HCT116 (cell line): ENCODE results near the gene NRXN2. TPM values are rescaled to one million over a fixed set of nuclear protein-coding genes. Genes with fewer than 3 reads are reported as not detected.

Source experiments
- ATAC-seq: fragments of 200-7000 bp; cut with Tn5 transposase; 2 replicates; pipeline ENCODE4 v1.9.1; 2020; ENCODE audit warnings: mild to moderate bottlenecking, moderate library complexity
- BruUV-seq: library from RNA; stranded (reverse); fragments of 400-500 nt; replicated peaks from 2 replicates; lab custom pipeline; 2021; lab: Mats Ljungman, UMichigan
- CTCF ChIA-PET: fragments of 300-600 bp; sonication (Branson Sonifier 250); formaldehyde crosslinking; loops from one replicate; lab custom pipeline; 2021; ENCODE audit warnings: antibody characterized with exemption; lab: Charles Lee
- POLR2A ChIA-PET: fragments of 300-600, 350-600 bp; sonication (Branson Sonifier 250); formaldehyde crosslinking; loops from one replicate; lab custom pipeline; 2021; ENCODE audit warnings: antibody characterized with exemption; lab: Charles Lee
- RAD21 ChIA-PET, 2 experiments: fragments of 300-600 bp; sonication (Branson Sonifier 250); formaldehyde crosslinking; loops; one replicate each; lab custom pipeline; 2023; ENCODE audit warnings: low total read pairs in 2 of 2; ENCODE audit not compliant: uncharacterized antibody in 2 of 2, unreplicated experiment in 2 of 2, low non-redundant PET in 1 of 2; lab: Charles Lee
- DNase-seq: peaks from one replicate; pipeline ENCODE4 v3.0.0-alpha.2; 2010; ENCODE audit warnings: low read depth, low spot score
- H2AFZ ChIP-seq: fragments of 200-600 bp; shearing (Covaris generic), sonication (generic); 2 replicates; pipeline ENCODE4 v1.6.1; 2017; ENCODE audit warnings: low read depth, mixed run types, mixed read lengths, antibody characterized with exemption, low read length; ENCODE audit not compliant: poor library complexity, severe bottlenecking
- H3K27ac ChIP-seq: 2 replicates; pipeline ENCODE4 v1.5.1; 2012; ENCODE audit warnings: low read depth, low read length
- H3K27me3 ChIP-seq: fragments of 200-600 bp; sonication (generic); 2 replicates; pipeline ENCODE4 v1.6.1; 2016; ENCODE audit warnings: mixed run types, low read length, mixed read lengths; ENCODE audit not compliant: insufficient read depth
- H3K36me3 ChIP-seq, 2 experiments: fragments of 200-500 bp in 1 of 2; fragments of 200-600 bp in 1 of 2; sonication (Bioruptor generic) in 1 of 2; sonication (generic) in 1 of 2; 2 replicates each; pipeline versions ENCODE4 v1.5.1 to v1.6.1; 2014 to 2016; ENCODE audit warnings: low read length in 2 of 2, inconsistent platforms in 1 of 2, mixed read lengths in 1 of 2, mixed run types in 1 of 2; ENCODE audit not compliant: insufficient read depth in 2 of 2, control insufficient read depth in 1 of 2
- H3K4me1 ChIP-seq, 2 experiments: fragments of 200-600 bp in 1 of 2; sonication (generic) in 1 of 2; 2 replicates each; pipeline versions ENCODE4 v1.5.1 to v1.6.1; 2012 to 2017; ENCODE audit warnings: low read length in 2 of 2, inconsistent platforms in 1 of 2, mild to moderate bottlenecking in 1 of 2, mixed read lengths in 1 of 2, mixed run types in 1 of 2, moderate library complexity in 1 of 2; ENCODE audit not compliant: insufficient read depth in 2 of 2, control insufficient read depth in 1 of 2
- H3K4me2 ChIP-seq: fragments of 200-600 bp; sonication (generic); 2 replicates; pipeline ENCODE4 v1.6.1; 2017; ENCODE audit warnings: mixed run types, low read length, mixed read lengths
- H3K4me3 ChIP-seq, 2 experiments: fragments of 200-600 bp in 1 of 2; sonication (generic) in 1 of 2; replicated peaks in 1 of 2; 2 replicates each; pipeline ENCODE4 v1.5.1; 2011 to 2016; ENCODE audit warnings: low read length in 2 of 2, control low read depth in 1 of 2, low read depth in 1 of 2, mild to moderate bottlenecking in 1 of 2, mixed read lengths in 1 of 2, mixed run types in 1 of 2
- H3K79me2 ChIP-seq: fragments of 200-600 bp; sonication (generic); 2 replicates; pipeline ENCODE4 v1.6.1; 2017; ENCODE audit warnings: mild to moderate bottlenecking, mixed run types, low read length, moderate library complexity, mixed read lengths; ENCODE audit not compliant: insufficient read depth
- H3K9ac ChIP-seq: fragments of 200-600 bp; sonication (generic); 2 replicates; pipeline ENCODE4 v1.6.1; 2016; ENCODE audit warnings: low read length, mixed read lengths
- H3K9me2 ChIP-seq: fragments of 200-600 bp; sonication (generic), shearing (Covaris generic); 2 replicates; pipeline ENCODE4 v1.6.1; 2017; ENCODE audit warnings: mixed run types, mild to moderate bottlenecking, moderate library complexity; ENCODE audit not compliant: insufficient read depth
- H3K9me3 ChIP-seq, 2 experiments: fragments of 200-500 bp in 1 of 2; fragments of 200-600 bp in 1 of 2; sonication (Bioruptor generic) in 1 of 2; sonication (generic) in 1 of 2; 2 replicates each; pipeline ENCODE4 v1.6.1; 2014 to 2017; ENCODE audit warnings: low read length in 2 of 2, mixed read lengths in 2 of 2, inconsistent platforms in 1 of 2, low read depth in 1 of 2, mild to moderate bottlenecking in 1 of 2, mixed run types in 1 of 2, moderate library complexity in 1 of 2; ENCODE audit not compliant: control insufficient read depth in 1 of 2, insufficient read depth in 1 of 2
- H4K20me1 ChIP-seq: fragments of 200-600 bp; sonication (generic), shearing (Covaris generic); 2 replicates; pipeline ENCODE4 v1.6.1; 2017; ENCODE audit warnings: mixed run types, mild to moderate bottlenecking, moderate library complexity; ENCODE audit not compliant: insufficient read depth
- POLR2A ChIP-seq: IDR thresholded peaks from 2 replicates; pipeline ENCODE4 v1.7.0; 2011; ENCODE audit warnings: borderline replicate concordance; ENCODE audit not compliant: insufficient read depth, insufficient read length; ENCODE audit errors: extremely low read depth
- RAD21 ChIP-seq: IDR thresholded peaks from 2 replicates; pipeline ENCODE4 v1.6.1; 2012; ENCODE audit warnings: low read depth, mild to moderate bottlenecking
- SIN3A ChIP-seq: IDR thresholded peaks from 2 replicates; pipeline ENCODE4 v1.6.1; 2012; ENCODE audit warnings: low read depth
- intact Hi-C: fragments of 100-400 bp; cut with micrococcal nuclease; formaldehyde crosslinking; loops from 2 replicates; pipeline ENCODE4 v1.10.0; 2022
- total RNA-seq: library from RNA; stranded (reverse); gene quantifications from one replicate; pipeline ENCODE4 v1.2.1, GENCODE V29; 2021; ENCODE audit not compliant: unreplicated experiment
- TF ChIP-seq, protein P1 (sequence below): IDR thresholded peaks from 2 replicates; pipeline ENCODE4 v1.6.1; 2012; ENCODE audit warnings: low read depth
- TF ChIP-seq, protein P2 (sequence below): IDR thresholded peaks from 2 replicates; pipeline ENCODE4 v1.6.1; 2012
- TF ChIP-seq, protein P3 (sequence below), 3 experiments: fragments of 200-600 bp in 1 of 3; sonication (generic) in 1 of 3; IDR thresholded peaks in 2 of 3; conservative IDR thresholded peaks in 1 of 3; 2 replicates each; pipeline ENCODE4 v1.5.1; 2012 to 2017; ENCODE audit warnings: low read depth in 2 of 3, low read length in 2 of 3, antibody characterized with exemption in 1 of 3, borderline replicate concordance in 1 of 3, control low read depth in 1 of 3, mild to moderate bottlenecking in 1 of 3, mixed read lengths in 1 of 3, mixed run types in 1 of 3, moderate library complexity in 1 of 3; ENCODE audit not compliant: insufficient read depth in 1 of 3

NRXN2 gene
- total RNA-seq, 1 experiment from 2014 or later = 1.5 TPM

DNA sequence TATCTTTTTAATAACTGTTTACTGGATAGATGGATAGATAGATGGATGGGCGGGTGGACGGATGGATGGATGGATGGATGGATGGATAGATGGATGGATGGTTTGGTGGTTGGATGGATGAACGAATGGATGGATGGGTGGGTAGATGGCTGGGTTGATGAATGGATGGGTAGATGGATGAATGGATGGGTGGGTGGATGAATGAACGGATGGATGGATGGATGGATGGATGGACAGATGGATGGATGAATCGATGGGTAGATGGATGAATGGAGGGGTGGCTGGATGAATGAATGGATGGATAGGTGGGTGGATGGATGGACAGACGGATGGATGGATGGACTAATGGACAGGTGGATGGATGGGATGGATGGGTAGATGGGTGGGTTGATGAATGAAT lies 145.8 kb downstream of the NRXN2 start (continued):
- TF ChIP-seq, protein P1, sequence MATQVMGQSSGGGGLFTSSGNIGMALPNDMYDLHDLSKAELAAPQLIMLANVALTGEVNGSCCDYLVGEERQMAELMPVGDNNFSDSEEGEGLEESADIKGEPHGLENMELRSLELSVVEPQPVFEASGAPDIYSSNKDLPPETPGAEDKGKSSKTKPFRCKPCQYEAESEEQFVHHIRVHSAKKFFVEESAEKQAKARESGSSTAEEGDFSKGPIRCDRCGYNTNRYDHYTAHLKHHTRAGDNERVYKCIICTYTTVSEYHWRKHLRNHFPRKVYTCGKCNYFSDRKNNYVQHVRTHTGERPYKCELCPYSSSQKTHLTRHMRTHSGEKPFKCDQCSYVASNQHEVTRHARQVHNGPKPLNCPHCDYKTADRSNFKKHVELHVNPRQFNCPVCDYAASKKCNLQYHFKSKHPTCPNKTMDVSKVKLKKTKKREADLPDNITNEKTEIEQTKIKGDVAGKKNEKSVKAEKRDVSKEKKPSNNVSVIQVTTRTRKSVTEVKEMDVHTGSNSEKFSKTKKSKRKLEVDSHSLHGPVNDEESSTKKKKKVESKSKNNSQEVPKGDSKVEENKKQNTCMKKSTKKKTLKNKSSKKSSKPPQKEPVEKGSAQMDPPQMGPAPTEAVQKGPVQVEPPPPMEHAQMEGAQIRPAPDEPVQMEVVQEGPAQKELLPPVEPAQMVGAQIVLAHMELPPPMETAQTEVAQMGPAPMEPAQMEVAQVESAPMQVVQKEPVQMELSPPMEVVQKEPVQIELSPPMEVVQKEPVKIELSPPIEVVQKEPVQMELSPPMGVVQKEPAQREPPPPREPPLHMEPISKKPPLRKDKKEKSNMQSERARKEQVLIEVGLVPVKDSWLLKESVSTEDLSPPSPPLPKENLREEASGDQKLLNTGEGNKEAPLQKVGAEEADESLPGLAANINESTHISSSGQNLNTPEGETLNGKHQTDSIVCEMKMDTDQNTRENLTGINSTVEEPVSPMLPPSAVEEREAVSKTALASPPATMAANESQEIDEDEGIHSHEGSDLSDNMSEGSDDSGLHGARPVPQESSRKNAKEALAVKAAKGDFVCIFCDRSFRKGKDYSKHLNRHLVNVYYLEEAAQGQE = no peak
- TF ChIP-seq, protein P2, sequence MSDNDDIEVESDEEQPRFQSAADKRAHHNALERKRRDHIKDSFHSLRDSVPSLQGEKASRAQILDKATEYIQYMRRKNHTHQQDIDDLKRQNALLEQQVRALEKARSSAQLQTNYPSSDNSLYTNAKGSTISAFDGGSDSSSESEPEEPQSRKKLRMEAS = no peak
- TF ChIP-seq SIN3A (no peak), POLR2A (no peak), RAD21 (no peak)
- TF ChIP-seq, protein P3, sequence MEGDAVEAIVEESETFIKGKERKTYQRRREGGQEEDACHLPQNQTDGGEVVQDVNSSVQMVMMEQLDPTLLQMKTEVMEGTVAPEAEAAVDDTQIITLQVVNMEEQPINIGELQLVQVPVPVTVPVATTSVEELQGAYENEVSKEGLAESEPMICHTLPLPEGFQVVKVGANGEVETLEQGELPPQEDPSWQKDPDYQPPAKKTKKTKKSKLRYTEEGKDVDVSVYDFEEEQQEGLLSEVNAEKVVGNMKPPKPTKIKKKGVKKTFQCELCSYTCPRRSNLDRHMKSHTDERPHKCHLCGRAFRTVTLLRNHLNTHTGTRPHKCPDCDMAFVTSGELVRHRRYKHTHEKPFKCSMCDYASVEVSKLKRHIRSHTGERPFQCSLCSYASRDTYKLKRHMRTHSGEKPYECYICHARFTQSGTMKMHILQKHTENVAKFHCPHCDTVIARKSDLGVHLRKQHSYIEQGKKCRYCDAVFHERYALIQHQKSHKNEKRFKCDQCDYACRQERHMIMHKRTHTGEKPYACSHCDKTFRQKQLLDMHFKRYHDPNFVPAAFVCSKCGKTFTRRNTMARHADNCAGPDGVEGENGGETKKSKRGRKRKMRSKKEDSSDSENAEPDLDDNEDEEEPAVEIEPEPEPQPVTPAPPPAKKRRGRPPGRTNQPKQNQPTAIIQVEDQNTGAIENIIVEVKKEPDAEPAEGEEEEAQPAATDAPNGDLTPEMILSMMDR (IDR thresholded peaks at IDR 0.05 in 2 of 3, conservative IDR thresholded peaks at IDR 0.05 in 1 of 3; ENCODE audit: borderline replicate concordance in 1 of 3, insufficient read depth in 1 of 3, low read depth in 2 of 3, low read length in 2 of 3) = no peak

DNA sequence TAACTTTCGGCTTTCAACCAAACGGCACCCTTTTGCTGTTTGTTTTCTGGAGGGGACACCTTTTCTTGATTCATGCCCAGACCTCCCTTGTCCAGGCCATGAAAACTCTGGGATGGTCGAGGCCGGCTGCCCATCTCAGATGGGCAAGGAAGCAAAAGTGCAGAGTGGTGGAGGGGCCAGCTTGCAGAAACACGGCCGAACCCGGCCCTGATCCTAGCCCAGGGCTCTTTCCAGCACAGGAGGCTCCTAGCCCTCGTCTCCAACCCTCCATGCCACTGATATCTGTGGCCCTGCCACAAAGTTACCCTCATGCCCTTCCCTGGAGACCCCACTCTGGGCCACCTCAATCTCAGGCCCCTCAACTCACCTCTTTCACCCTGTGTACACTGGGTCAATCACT lies 150.9 kb downstream of the NRXN2 start:
- Histone ChIP-seq H3K79me2 (no peaks in the 10 kb centered on the region), H4K20me1 (no peaks in the 10 kb centered on the region), H3K4me2 (no peak overlapping the region), H3K4me3 (no peak overlapping the region), H3K9me2 (no peaks in the 10 kb centered on the region), H3K27me3 (no peaks in the 10 kb centered on the region), H3K9me3 (no peaks in the 10 kb centered on the region), H3K4me1 (peaks cover 0 to 1% of the 10 kb centered on the region in 2 experiments; a peak in 2 of 4 replicates), H3K36me3 (no peaks in the 10 kb centered on the region), H3K27ac (no peak overlapping the region), H3K9ac (no peak overlapping the region), H2AFZ (no peak overlapping the region)
- TF ChIP-seq, protein P1 = no peak
- intact Hi-C loops = no loop called here
- DNase-seq = no peak
- ChIA-PET POLR2A (no interaction called here), CTCF (interaction anchor here (1.2 kb wide), 1 partner anchor 77 kb away, joined by 3 read pairs; no protein-coding TSS in a partner anchor), RAD21 (no interaction called here)
- BruUV-seq = no TSS peak
- ATAC-seq = no peak
